A673 (cell line): ENCODE data around the gene ELP4.

Experiments used
- EZH2 ChIP-seq: fragments of 200-600 bp; sonication (generic); IDR thresholded peaks from 2 replicates; pipeline ENCODE4 v1.6.1; 2017; ENCODE audit warnings: borderline replicate concordance, low read depth, mild to moderate bottlenecking, mixed read lengths, antibody characterized with exemption, low read length; ENCODE audit not compliant: poor library complexity, severe bottlenecking
- TF ChIP-seq, protein P1 (sequence below): fragments of 300-800, 200-600 bp; sonication (generic); conservative IDR thresholded peaks from 2 replicates; pipeline ENCODE4 v1.5.1; 2017; ENCODE audit warnings: low read depth, mild to moderate bottlenecking, antibody characterized with exemption, low read length, moderate library complexity, mixed read lengths

DNA sequence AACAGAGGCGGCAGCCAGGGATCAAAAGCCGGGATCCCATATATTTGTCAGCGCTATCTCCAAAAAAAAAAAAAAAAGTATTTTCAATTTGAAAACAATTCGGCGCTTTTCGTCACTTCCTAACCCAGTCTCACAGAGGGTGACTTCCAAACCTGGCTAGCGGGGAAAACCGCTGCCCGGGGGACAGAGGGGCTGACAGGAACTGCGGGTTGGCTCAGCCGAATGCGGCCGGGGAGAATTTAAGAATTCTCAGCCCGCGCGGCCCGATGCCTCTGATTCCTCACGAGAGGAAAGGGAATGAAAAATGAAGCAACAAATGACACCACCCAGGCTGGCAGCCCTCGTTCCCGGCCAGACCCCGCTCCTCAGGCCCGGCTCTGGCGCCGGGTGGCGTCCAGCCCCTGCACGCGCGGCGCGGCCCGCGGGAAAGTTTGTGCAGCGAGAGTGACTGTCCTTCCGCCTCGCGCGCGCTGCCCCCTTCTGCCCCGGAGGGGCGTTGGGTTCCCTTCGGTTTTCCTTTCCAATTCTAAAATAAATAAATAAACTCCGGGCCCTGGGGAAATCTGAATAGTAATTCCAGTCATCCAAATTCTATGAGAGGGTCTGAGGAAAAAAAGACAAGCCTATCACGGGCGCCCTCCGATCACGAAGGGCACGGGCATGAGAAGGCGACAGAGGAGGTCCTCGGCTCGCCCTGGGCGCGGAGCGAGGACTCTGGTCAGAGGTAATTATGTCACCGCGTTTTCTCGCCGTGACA is 306.3 kb downstream of the ELP4 start:
- TF ChIP-seq EZH2 = peak; percentile 92
- TF ChIP-seq, protein P1, sequence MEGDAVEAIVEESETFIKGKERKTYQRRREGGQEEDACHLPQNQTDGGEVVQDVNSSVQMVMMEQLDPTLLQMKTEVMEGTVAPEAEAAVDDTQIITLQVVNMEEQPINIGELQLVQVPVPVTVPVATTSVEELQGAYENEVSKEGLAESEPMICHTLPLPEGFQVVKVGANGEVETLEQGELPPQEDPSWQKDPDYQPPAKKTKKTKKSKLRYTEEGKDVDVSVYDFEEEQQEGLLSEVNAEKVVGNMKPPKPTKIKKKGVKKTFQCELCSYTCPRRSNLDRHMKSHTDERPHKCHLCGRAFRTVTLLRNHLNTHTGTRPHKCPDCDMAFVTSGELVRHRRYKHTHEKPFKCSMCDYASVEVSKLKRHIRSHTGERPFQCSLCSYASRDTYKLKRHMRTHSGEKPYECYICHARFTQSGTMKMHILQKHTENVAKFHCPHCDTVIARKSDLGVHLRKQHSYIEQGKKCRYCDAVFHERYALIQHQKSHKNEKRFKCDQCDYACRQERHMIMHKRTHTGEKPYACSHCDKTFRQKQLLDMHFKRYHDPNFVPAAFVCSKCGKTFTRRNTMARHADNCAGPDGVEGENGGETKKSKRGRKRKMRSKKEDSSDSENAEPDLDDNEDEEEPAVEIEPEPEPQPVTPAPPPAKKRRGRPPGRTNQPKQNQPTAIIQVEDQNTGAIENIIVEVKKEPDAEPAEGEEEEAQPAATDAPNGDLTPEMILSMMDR = peak; percentile 42
